ENCODE data around the gene FBH1.
"Not testable (repeated sequence)": the region's sequence is repeated elsewhere in the genome, so short reads cannot be mapped to it uniquely, and the experiment has no call there.

Gene FBH1

GRCh38 chr10:5903563-5903962, 13.5 kb downstream of the FBH1 start:
- no peak for DNase-seq (ENCODE audit: low read depth in 3 of 3)

- DNase-seq (ENCODE audit: low read depth in 3 of 3) = no peak
Measured at GRCh38 chr10:5904227-5904626, 14.2 kb downstream of the FBH1 start.

DNA sequence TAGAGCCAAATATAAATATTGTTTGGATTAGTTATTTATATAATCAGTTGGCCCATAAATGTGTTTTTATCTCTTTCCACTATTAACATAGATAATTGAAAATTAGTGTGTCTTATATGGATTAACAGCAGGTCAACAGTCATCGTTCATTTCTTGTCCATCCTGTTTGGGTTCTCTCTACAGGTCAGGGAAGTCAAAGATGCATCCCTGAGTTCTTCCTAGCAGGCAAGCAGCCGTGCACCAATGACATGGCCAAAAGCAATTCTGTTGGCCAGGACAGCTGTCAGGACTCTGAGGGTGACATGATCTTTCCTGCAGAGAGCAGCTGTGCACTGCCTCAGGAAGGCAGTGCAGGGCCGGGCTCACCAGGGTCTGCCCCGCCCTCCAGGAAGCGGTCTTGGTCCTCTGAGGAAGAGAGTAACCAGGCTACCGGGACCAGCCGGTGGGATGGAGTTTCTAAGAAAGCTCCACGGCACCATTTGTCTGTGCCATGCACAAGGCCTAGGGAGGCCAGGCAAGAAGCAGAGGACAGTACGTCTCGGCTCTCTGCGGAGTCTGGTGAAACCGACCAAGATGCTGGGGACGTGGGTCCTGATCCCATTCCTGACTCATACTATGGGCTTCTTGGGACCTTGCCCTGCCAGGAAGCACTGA, 15.9 kb downstream of the FBH1 start:
- no peak for DNase-seq (ENCODE audit: low read depth in 3 of 3)

GRCh38 chr10:5906651-5907050, 16.6 kb downstream of the FBH1 start:
- no peak for DNase-seq (ENCODE audit: low read depth in 3 of 3)

GRCh38 chr10:5908676-5909075, 18.6 kb downstream of the FBH1 start:
- DNase-seq (ENCODE audit: low read depth in 3 of 3) = not testable (repeated sequence)

DNA sequence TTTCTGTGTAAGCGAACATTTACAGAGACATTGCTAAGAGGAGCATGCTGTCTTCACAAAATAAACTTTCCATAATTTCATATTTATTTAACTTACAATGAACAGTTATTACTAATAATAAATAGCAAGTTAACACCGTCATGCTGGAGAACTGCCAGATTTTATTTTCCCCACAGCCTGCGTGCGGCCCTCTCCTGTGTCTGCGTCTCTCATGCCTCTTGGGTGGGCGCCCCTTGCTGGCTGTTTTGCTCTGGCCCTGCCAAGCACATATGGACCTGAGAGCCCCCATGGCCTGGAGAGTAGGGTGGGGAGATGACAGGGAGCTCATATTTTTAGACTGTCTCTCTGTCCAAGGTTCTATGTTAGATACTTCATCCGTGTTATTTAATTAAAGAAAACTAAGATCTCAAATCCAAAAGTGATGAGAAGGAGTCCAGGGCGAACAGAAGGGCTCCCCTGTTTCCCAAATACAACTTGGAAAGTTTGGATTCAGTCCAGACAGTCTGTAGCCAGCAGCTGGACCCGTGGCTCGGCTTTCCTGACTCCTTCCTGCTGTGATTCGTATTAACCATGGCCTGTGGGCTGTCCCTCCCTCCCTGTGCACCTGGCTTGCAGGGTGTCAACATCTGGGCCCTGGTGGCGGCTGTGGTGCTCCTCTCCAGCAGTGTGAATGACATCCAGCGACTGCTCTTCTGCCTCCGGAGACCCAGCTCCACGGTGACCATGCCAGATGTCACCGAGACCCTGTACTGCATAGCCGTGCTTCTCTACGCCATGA, 20.5 kb downstream of the FBH1 start:
- no peak for DNase-seq (ENCODE audit: low read depth in 3 of 3)

DNA sequence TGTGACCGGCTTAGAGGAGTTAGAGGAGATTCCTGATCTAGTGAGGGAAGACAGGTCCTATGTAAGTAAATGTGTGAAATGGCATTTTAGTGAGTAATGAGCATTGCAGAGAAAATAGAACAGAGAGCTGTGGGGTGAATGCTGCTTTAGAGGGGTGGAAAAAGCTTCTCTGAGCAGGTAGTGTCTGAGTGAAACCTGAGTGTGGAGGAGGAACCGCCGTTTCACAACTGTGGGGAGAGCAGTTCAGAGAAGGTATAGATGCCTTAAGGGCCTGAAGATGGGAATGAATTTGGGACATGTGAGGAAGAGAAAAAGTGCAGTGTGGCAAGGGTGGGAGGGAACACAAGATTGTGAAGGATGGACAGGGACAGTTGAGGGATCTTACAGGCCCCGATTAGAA, 21.6 kb downstream of the FBH1 start:
- no peak for DNase-seq (ENCODE audit: low read depth in 3 of 3)

DNA sequence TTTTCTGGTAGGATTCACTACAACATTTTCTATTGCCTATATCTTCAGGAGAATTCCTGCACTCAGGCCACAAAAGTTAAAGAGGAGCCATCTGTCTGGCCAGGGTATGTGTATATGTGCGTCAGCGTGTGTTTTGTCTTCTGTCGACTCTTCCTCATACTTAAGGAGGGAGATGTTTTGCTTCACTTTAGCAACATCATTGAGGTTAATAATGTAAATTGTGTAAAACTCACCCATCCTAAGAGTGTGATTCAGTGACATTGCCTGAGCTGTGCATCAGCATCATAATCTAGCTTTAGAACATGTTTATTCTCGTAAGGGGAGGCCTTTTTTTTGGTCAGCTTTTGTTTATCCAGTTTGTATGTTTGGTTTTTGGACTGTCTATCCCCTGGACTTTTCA, 23.7 kb downstream of the FBH1 start:
- DNase-seq (ENCODE audit: low read depth in 3 of 3) = no peak

DNA sequence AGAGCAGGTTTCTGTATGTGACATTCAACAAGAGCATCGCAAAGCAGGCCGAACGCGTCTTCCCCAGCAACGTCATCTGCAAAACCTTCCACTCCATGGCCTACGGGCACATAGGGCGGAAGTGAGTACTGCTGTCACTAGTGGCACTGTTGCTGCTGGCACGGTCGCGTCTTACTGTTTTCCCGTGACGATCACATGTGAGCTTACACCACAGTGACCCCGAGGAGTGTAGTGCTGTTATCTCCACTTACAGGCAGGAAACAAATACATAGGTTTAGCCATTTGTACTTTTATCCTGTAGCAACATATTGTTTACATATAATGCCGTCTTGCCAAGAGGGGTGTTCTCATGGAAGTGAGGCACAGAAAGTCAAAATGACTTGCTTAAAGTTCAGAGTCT, 25.4 kb downstream of the FBH1 start:
- DNase-seq (ENCODE audit: low read depth in 3 of 3) = no peak

DNA sequence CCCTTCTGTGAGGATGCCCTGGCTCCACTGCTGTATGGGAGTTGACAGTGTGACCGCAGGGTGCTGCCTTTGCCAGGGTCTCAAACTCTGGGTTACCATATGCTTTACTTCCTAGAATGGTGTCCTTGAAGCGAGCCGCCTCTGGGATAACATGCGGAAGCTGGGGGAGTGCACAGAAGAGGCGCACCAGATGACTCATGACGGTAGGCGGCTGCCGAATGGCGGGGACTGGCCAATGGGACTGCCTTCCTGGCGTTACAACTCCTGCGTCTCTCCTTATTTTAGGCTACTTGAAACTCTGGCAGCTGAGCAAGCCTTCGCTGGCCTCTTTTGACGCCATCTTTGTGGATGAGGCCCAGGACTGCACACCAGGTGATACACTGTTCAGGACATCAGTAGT, 27.3 kb downstream of the FBH1 start:
- no peak for DNase-seq (ENCODE audit: low read depth in 3 of 3)

- no peak for DNase-seq (ENCODE audit: low read depth in 3 of 3)
Measured at GRCh38 chr10:5918763-5919162, 28.7 kb downstream of the FBH1 start.

DNA sequence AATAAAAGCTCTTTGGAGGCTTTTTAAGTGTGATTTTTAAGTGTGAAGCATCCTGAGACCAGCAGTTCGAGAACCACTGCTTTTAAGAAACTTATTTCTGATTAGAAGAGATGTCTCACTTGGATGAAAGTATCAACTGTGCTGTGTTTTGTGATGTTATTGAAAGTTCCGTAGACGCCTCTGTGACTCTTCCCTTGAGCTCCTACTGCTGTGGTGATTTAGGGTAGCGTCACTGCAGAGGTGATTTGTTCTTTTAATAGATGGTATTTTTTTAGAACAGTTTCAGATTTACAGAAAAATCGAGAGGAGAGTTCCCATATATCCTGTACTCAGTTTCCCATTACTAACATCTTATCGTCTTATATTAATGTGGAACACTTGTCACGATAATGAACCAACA, 29.5 kb downstream of the FBH1 start:
- no peak for DNase-seq (ENCODE audit: low read depth in 3 of 3)

DNA sequence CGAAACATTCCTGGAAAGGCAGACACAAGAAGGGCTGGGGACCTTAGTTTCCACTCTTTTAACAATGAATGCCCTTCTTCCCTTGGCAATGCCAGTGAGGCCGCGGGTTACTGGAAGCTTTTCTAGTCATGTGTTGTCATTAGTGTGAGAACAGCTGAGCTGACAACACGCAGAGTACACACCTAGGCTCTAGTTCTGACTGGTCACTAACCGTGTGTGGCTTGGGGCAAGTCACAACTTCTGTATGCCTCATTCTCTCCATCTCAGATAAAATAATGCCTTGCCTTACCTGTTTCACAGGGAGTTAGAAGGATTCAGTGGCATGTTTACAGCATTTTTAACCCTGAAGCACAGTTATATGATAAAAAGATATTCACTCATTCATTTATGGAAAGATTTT, 31.7 kb downstream of the FBH1 start:
- no peak for DNase-seq (ENCODE audit: low read depth in 3 of 3)

GRCh38 chr10:5924889-5925288, 34.8 kb downstream of the FBH1 start:
- DNase-seq (ENCODE audit: low read depth in 3 of 3) = no peak

- DNase-seq (ENCODE audit: low read depth in 3 of 3) = no peak
Measured at GRCh38 chr10:5927306-5927705, 37.3 kb downstream of the FBH1 start.

DNA sequence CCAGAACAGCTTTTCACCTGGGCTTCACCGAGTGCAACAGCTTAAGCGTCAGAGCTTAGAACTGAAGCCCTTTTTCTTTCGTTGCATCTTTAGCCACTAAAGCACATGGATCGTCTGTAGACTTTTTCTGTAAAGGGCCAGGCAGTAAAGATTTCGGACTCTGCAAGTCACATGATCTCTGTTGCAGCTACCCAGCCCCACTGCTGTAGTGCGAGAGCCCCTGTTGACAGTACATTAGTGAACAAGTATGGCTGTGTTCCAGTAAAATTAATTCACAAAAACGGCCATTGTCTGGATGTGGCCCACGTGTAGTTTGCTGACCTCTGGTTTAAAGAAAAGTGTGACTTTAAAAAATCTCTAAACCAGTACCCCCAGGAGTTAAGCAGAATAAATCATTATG, 39.4 kb downstream of the FBH1 start:
- no peak for DNase-seq (ENCODE audit: low read depth in 3 of 3)

DNA sequence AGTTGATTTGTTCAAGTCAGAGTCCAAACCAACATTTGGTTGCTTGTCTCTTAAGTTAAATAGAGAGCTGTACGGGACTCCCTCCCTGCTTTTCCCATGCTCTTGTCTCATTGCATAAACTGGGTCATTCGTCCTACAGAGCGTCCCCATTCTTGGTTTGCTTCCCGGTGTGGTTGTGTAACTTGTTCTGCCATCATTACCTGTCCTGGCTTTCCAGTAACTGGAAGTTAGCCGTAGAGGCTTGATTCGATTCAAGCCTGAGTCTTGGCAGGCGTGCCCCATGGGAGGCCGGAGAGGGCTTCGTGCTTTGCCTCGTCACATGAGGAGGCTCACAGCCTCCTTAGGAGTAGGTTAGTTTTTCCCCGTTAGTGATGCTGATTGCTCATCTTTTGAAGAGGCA, 40.2 kb downstream of the FBH1 start:
- no peak for DNase-seq (ENCODE audit: low read depth in 3 of 3)

- no peak for DNase-seq (ENCODE audit: low read depth in 3 of 3)
Measured at GRCh38 chr10:5932345-5932744, 42.3 kb downstream of the FBH1 start.

- no peak for DNase-seq (ENCODE audit: low read depth in 3 of 3)
Measured at GRCh38 chr10:5933909-5934546, 44.0 kb downstream of the FBH1 start.

DNA sequence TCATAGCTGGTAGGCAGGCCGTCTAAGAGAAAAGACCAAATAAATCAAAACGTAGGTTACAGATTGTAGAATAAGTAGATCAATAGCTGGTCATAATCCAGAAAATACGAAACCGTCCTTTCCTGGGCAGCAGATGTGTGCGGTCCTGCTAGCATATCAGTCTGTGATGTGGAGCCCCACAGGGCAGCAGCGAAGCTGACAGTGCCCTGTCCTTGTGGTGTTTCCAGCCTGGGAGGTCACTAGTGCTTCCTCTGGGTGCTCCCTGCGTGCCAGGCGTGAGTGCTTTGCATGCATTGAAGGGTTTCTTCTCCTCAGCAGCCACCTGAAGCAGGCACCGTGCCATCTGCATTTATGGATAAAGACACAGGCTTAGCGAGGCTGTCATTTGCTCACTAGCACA, 45.6 kb downstream of the FBH1 start:
- no peak for DNase-seq (ENCODE audit: low read depth in 3 of 3)

- DNase-seq (ENCODE audit: low read depth in 3 of 3) = no peak
Measured at GRCh38 chr10:5937016-5937415, 47.0 kb downstream of the FBH1 start.

DNA sequence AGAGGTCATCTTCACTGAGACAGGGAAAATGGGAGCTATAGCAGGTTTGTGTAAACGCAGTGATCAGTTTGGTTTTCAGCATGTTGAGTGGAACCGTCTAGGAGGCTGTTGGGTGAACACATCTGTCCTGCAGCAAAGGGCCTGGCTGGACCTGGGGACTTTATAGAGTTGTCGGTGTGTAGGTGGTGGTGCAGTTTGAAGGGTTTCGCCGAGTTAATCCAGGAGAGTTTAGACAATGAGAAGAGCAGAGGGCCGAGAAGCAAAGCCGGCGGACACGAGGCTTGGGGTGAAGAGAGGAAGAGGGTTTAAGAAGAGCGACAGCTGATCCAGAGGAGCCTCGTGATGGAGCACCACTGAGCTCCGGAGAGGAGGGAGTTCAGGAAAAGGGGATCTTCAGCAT, 48.2 kb downstream of the FBH1 start:
- no peak for DNase-seq (ENCODE audit: low read depth in 3 of 3)

DNA sequence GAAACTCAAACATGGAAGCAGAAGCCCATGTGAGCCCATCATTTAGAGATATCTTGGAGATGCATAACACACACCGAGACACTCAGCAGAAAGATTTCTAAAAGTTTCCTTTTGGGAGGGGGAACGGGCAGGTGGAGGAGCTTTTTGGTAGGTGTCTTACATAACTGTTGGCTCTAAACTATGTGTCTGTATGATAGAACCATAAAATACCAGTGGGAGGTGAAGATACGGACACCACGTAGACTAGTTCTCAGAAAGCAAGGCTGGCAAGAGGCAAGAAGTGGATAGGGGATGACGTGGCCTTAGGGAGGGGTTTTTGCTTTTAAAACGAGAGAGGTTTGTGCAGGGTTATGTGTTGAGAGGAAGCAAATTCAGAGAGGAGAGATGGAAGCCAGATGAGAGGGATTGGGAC, 50.8 kb downstream of the FBH1 start:
- DNase-seq (ENCODE audit: low read depth in 3 of 3) = no peak
